Stomach (tissue), 9 donors: Measurements from ENCODE around the gene LRIG1. TPM values are rescaled to one million over a fixed set of nuclear protein-coding genes. Genes with fewer than 3 reads are reported as not detected.

Experiments
- DNase-seq, 2 donors: peaks; one replicate each; pipeline versions ENCODE4 v3.0.0 to v3.0.0-alpha.2; 2013 to 2019
- H3K27ac ChIP-seq, 5 donors: fragments of 200-600 bp in 4 of 5; sonication (generic) in 4 of 5; one replicate each; pipeline ENCODE4 v1.5.1; 2013 to 2019; ENCODE audit warnings: mild to moderate bottlenecking in 1 of 5, moderate library complexity in 1 of 5
- H3K27me3 ChIP-seq, 3 donors: fragments of 200-600 bp; sonication (generic); one replicate each; pipeline ENCODE4 v1.5.1; 2017 to 2019; ENCODE audit warnings: mixed run types in 1 of 3
- H3K36me3 ChIP-seq, 4 donors: fragments of 200-600 bp; sonication (generic); 1 replicate in 3 of 4; 2 replicates in 1 of 4; pipeline ENCODE4 v1.5.1; 2016 to 2019
- H3K4me1 ChIP-seq, 4 donors: fragments of 200-600 bp; sonication (generic); one replicate each; pipeline ENCODE4 v1.5.1; 2016 to 2019
- H3K4me3 ChIP-seq, 4 donors: fragments of 200-600 bp; sonication (generic) in 3 of 4; one replicate each; pipeline ENCODE4 v1.5.1; 2016 to 2019; ENCODE audit warnings: mild to moderate bottlenecking in 1 of 4
- H3K9me3 ChIP-seq, 4 donors: fragments of 200-600 bp; sonication (generic); one replicate each; pipeline ENCODE4 v1.5.1; 2016 to 2019
- CTCF ChIP-seq, 7 experiments: fragments of 450-650 bp in 4 of 7; fragments of 200-600 bp in 3 of 7; sonication (generic) in 3 of 7; IDR thresholded peaks; one replicate each; pipeline ENCODE4 v1.5.1; 2016 to 2019; ENCODE audit warnings: antibody characterized with exemption in 7 of 7, control low read depth in 2 of 7, mild to moderate bottlenecking in 1 of 7
- EP300 ChIP-seq: sonication (generic); formaldehyde crosslinking; IDR thresholded peaks from one replicate; pipeline ENCODE4 v1.6.1; 2017; ENCODE audit warnings: antibody characterized with exemption
- POLR2A ChIP-seq, 4 donors: fragments of 450-650 bp; IDR thresholded peaks; one replicate each; pipeline ENCODE4 v1.6.1; 2016; ENCODE audit warnings: antibody characterized with exemption in 4 of 4, control low read depth in 2 of 4, mild to moderate bottlenecking in 1 of 4, moderate library complexity in 1 of 4
- POLR2AphosphoS5 ChIP-seq, 3 donors: sonication (generic); formaldehyde crosslinking; IDR thresholded peaks; one replicate each; pipeline ENCODE4 v1.6.1; 2016; ENCODE audit warnings: antibody characterized with exemption in 3 of 3
- WGBS, 5 donors: extraction: QIAGEN DNeasy Blood & Tissue Kit in 3 of 5; methylation state at CpG; one replicate each; pipeline versions ENCODE4 v1.1.5 to v1.1.7; 2013 to 2018; 5-methylcytosine and 5-hydroxymethylcytosine counted together
- intact Hi-C: fragments of 100-400 bp; cut with DNase I; formaldehyde crosslinking; loops from one replicate; pipeline ENCODE4 v1.15.1; 2023; ENCODE audit warnings: low total_unique reads
- polyA plus RNA-seq, 3 donors: library from polyadenylated mRNA; stranded (reverse); fragments of 200-250 nt; gene quantifications; one replicate each; pipeline ENCODE4 v1.2.3, GENCODE V29; 2013
- total RNA-seq, 5 donors: library from RNA; depleted of rRNA; stranded (reverse); fragments of >200 nt; gene quantifications; one replicate each; pipeline versions ENCODE4 v1.1.0 to v1.2.3, GENCODE V29; 2014 to 2016
- donor health status: healthy with polysubstance abuse.
- donor health status: Bipolar disorder and iron deficiency.
- donor health status: healthy.

LRIG1 gene
- total and polyA plus RNA-seq, 8 donors = 20.2 to 278 (median 87.0) TPM

- peaks cover 0 to under 1% (median 0%) of the 10 kb centered on the region in 4 donors for H3K36me3 ChIP-seq
- no peak overlapping the region for H3K4me3 ChIP-seq
- DNase-seq = no peak
- no peak overlapping the region for H3K27ac ChIP-seq
- TF ChIP-seq CTCF (IDR thresholded peaks at IDR 0.05) (no peak), POLR2A (IDR thresholded peaks at IDR 0.05) (no peak), POLR2AphosphoS5 (IDR thresholded peaks at IDR 0.05) (no peak), EP300 (no peak)
- peaks cover 0 to 4% (median 0%) of the 10 kb centered on the region in 4 donors for H3K4me1 ChIP-seq
- WGBS, 5 donors = 88 to 98% (median 95%) methylated on average over 3 of the region's 3 CpGs
- intact Hi-C loops = no loop called here
- H3K27me3 ChIP-seq = no peaks in the 10 kb centered on the region
- no peaks in the 10 kb centered on the region for H3K9me3 ChIP-seq
Measured at GRCh38 chr3:66353039-66353438, 147.8 kb downstream of the LRIG1 start.

- 92 to 96% (median 95%) methylated on average over 8 of the region's 8 CpGs for WGBS, 5 donors
- TF ChIP-seq EP300 (no peak), POLR2AphosphoS5 (IDR thresholded peaks at IDR 0.05) (no peak), CTCF (IDR thresholded peaks at IDR 0.05) (no peak), POLR2A (IDR thresholded peaks at IDR 0.05) (no peak)
- no peak for DNase-seq
- H3K4me1 ChIP-seq = peaks cover 0 to 4% (median 0%) of the 10 kb centered on the region in 4 donors
- no peaks in the 10 kb centered on the region for H3K9me3 ChIP-seq
- intact Hi-C loops = no loop called here
- H3K36me3 ChIP-seq = peaks cover 0 to 13% (median 12%) of the 10 kb centered on the region in 4 donors
- no peaks in the 10 kb centered on the region for H3K27me3 ChIP-seq
- no peak overlapping the region for H3K4me3 ChIP-seq
- H3K27ac ChIP-seq = no peak overlapping the region
Measured at GRCh38 chr3:66350601-66351000, 150.2 kb downstream of the LRIG1 start.

GRCh38 chr3:66348704-66349103 lies 152.1 kb downstream of the LRIG1 start:
- no peak for TF ChIP-seq POLR2AphosphoS5 (IDR thresholded peaks at IDR 0.05)
- TF ChIP-seq EP300 = no peak
- no peak for TF ChIP-seq POLR2A (IDR thresholded peaks at IDR 0.05)
- TF ChIP-seq CTCF (IDR thresholded peaks at IDR 0.05) = no peak
- Histone ChIP-seq H3K9me3 (no peaks in the 10 kb centered on the region), H3K27ac (no peak overlapping the region), H3K36me3 (peaks cover 0 to 13% (median 12%) of the 10 kb centered on the region in 4 donors), H3K4me1 (peaks cover 0 to 12% (median 7%) of the 10 kb centered on the region in 4 donors), H3K27me3 (no peaks in the 10 kb centered on the region), H3K4me3 (no peak overlapping the region)
- peak in 1 of 2 donors; percentile 35 for DNase-seq
- intact Hi-C loops = no loop called here
- WGBS, 5 donors = 70 to 86% (median 84%) methylated on average over 3 of the region's 3 CpGs

GRCh38 chr3:66344848-66345578 lies 155.8 kb downstream of the LRIG1 start:
- TF ChIP-seq EP300 (no peak), CTCF (IDR thresholded peaks at IDR 0.05) (no peak), POLR2AphosphoS5 (IDR thresholded peaks at IDR 0.05) (no peak), POLR2A (IDR thresholded peaks at IDR 0.05) (no peak)
- Histone ChIP-seq H3K27ac (no peak overlapping the region), H3K36me3 (peaks cover 0 to 13% (median 12%) of the 10 kb centered on the region in 4 donors), H3K27me3 (no peaks in the 10 kb centered on the region), H3K4me3 (no peak overlapping the region), H3K9me3 (no peaks in the 10 kb centered on the region), H3K4me1 (peaks cover 0 to 12% (median 6%) of the 10 kb centered on the region in 4 donors)
- 64 to 75% (median 69%) methylated on average over 8 of the region's 8 CpGs for WGBS, 5 donors
- intact Hi-C loops = no loop called here
- DNase-seq = peak in 1 of 2 donors; percentile 29
